BJ (cell line): ENCODE measurements around the gene MLLT11. TPM values are rescaled to one million over a fixed set of nuclear protein-coding genes. Genes with fewer than 3 reads are reported as not detected.

Experiments used
- CTCF ChIA-PET: fragments of 350-600 bp; formaldehyde crosslinking; extraction: SDS; loops from one replicate; lab custom pipeline; 2021; ENCODE audit warnings: antibody characterized with exemption, inconsistent platforms; lab: Yijun Ruan, JAX
- POLR2A ChIA-PET: fragments of 300-600 bp; sonication (Branson Sonifier 250); formaldehyde crosslinking; extraction: SDS; loops from one replicate; lab custom pipeline; 2021; ENCODE audit warnings: antibody characterized with exemption; lab: Charles Lee
- DNase-seq: peaks from one replicate; pipeline ENCODE4 v3.0.0-alpha.2; 2011; ENCODE audit warnings: low read depth
- H3K27me3 ChIP-seq: 2 replicates; pipeline ENCODE4 v1.6.0; 2011; ENCODE audit warnings: low read length; ENCODE audit not compliant: control insufficient read depth, insufficient read depth
- H3K36me3 ChIP-seq: 2 replicates; pipeline ENCODE4 v1.5.1; 2011; ENCODE audit warnings: low read length; ENCODE audit not compliant: control insufficient read depth, insufficient read depth
- H3K4me3 ChIP-seq: 2 replicates; pipeline ENCODE4 v1.5.1; 2011; ENCODE audit warnings: low read depth, mild to moderate bottlenecking, control low read depth, low read length
- CTCF ChIP-seq: IDR thresholded peaks from 2 replicates; pipeline ENCODE4 v1.5.1; 2011; ENCODE audit warnings: low read depth, mild to moderate bottlenecking, control low read depth, inconsistent platforms, low read length, moderate library complexity; ENCODE audit not compliant: insufficient read depth
- polyA plus RNA-seq: library from polyadenylated mRNA; depleted of rRNA; stranded (reverse); fragments of >200 nt; gene quantifications from 2 replicates; pipeline ENCODE4 v1.2.3, GENCODE V29; 2011

Gene MLLT11
- polyA plus RNA-seq, 1 experiment, result 4.1 TPM

GRCh38 chr1:151024540-151025146, 35.6 kb upstream of the MLLT11 start:
- peak; percentile 81 for TF ChIP-seq CTCF
- ChIA-PET CTCF (interaction anchor here (0.6 to 3.1 kb wide), 26 partner anchors 10 to 713 kb away, joined by 3 to 26 read pairs (median 4); partner anchors contain the start of genes BNIPL, C1orf56, CDC42SE1 and LYSMD1), POLR2A (no interaction called here)
- DNase-seq, result no peak
- H3K36me3 ChIP-seq, result peaks cover 4% of the 10 kb centered on the region
- H3K27me3 ChIP-seq, result no peaks in the 10 kb centered on the region
- no peak overlapping the region for H3K4me3 ChIP-seq

GRCh38 chr1:151026460-151026859, 33.7 kb upstream of the MLLT11 start:
- POLR2A ChIA-PET, result no interaction called here
- H3K27me3 ChIP-seq, result no peaks in the 10 kb centered on the region
- TF ChIP-seq CTCF, result no peak
- H3K4me3 ChIP-seq, result no peak overlapping the region
- H3K36me3 ChIP-seq, result peaks cover 6% of the 10 kb centered on the region
- DNase-seq, result no peak
- CTCF ChIA-PET, result interaction anchor here (2.6 to 3.1 kb wide), 2 partner anchors 12 to 23 kb away, joined by 10 to 26 read pairs; partner anchors contain the start of gene BNIPL

DNA sequence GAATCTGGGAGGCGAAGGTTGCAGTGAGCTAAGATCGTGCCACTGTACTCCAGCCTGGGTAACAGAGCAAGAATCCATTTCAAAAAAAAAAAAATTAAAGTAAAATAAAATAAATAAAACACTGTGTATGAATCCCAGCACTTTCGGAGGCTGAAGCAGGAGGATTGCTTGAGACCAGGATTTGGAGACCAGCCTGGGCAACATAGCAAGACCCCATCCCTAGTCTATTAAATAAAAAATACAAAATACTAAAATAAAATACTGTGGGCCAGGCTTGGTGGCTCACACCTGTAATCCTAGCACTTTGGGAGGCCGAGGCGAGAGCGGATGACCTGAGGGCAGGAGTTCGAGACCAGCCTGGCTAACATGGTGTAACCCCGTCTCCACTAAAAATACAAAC, 28.0 kb upstream of the MLLT11 start:
- CTCF ChIA-PET, result interaction anchor here (1.6 kb wide), 1 partner anchor 10 kb away, joined by 5 read pairs; no protein-coding TSS in a partner anchor
- H3K27me3 ChIP-seq, result no peaks in the 10 kb centered on the region
- no peak for TF ChIP-seq CTCF
- no peak for DNase-seq
- H3K4me3 ChIP-seq, result no peak overlapping the region
- POLR2A ChIA-PET, result no interaction called here
- H3K36me3 ChIP-seq, result peaks cover 8% of the 10 kb centered on the region

GRCh38 chr1:151035167-151035566, 25.0 kb upstream of the MLLT11 start:
- POLR2A ChIA-PET, result no interaction called here
- TF ChIP-seq CTCF, result no peak
- Histone ChIP-seq H3K27me3 (no peaks in the 10 kb centered on the region), H3K4me3 (no peak overlapping the region), H3K36me3 (peaks cover 6% of the 10 kb centered on the region)
- CTCF ChIA-PET, result interaction anchor here (1.9 kb wide), 1 partner anchor 11 kb away, joined by 9 read pairs; no protein-coding TSS in a partner anchor
- no peak for DNase-seq

DNA sequence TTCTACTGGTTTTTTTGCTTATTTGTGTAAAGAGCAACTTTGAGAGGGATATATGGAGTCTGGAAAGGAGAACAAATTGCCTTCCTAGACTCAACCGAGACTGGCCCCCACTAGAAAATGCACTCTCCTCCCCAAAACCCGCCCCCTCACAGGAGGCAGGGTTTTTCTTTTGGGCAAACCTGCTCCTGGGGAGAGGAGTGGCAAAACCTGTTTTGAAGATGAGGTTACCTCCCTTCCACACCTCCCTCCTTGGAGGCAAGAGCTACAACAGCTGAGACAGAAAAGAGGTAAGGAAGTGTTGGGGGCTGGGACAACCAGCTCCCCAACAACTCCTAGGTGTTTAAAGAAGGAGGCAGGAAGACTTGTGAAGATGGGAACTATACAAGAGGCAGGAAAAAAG, 23.8 kb upstream of the MLLT11 start, which contains the start of gene BNIPL:
BNIPL (plus strand) TSS at position 231 of the 400 bp plus-strand sequence; CDS start at position 371, 140 bp downstream.
- CTCF ChIA-PET, result interaction anchor here (1.4 to 5.7 kb wide), 2 partner anchors 11 to 12 kb away, joined by 3 to 26 read pairs; partner anchors contain the start of gene C1orf56
- no peaks in the 10 kb centered on the region for H3K27me3 ChIP-seq
- TF ChIP-seq CTCF, result no peak
- H3K4me3 ChIP-seq, result no peak within 1 kb of the TSS
- peaks cover 5% of the 10 kb centered on the region for H3K36me3 ChIP-seq
- DNase-seq, result no peak
- POLR2A ChIA-PET, result no interaction called here
